ENCODE results near the gene PPP2R1B.

PPP2R1B gene

DNA sequence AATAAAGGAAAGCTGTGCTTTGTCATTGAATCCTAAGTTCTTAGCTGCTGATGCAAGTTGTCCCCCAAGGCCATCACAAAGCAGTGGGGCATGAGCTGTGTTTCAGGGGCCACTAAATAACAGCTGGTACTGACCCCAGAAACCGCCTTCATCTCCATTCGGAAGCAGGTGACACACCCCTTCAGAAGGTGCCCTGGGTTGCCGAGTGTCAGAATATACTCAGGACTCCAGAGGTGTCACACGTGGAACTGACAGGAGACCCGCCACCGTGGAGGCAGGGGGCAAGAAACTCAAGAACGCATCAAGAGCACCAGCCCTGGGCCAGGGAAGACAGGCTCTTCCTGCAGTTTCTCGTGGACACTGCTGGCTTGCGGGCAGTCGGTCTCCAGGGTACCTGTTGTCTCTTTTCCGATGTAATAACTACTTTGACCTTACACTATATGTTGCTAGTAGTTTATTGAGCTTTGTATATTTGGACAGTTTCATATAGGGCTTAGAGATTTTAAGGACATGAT, 41.5 kb downstream of the PPP2R1B start:
- Histone ChIP-seq H3K36me3 (ENCODE audit: control insufficient read depth, low read length) (peaks cover 72% of the 10 kb centered on the region), H3K27me3 (ENCODE audit: control insufficient read depth, low read length) (no peaks in the 10 kb centered on the region), H3K79me2 (ENCODE audit: control insufficient read depth, low read length) (no peaks in the 10 kb centered on the region), H3K9me3 (ENCODE audit: control insufficient read depth, insufficient read depth, low read length) (no peaks in the 10 kb centered on the region), H3K4me1 (ENCODE audit: control insufficient read depth, low read length) (no peaks in the 10 kb centered on the region), H3K4me2 (ENCODE audit: low read length) (no peak overlapping the region), H3K9me2 (replicated peaks; ENCODE audit: control insufficient read depth, low read length) (no peaks in the 10 kb centered on the region), H3K4me3 (ENCODE audit: low read length) (no peak overlapping the region), H3K27ac (ENCODE audit: low read depth, low read length) (no peak overlapping the region), H3F3A (ENCODE audit: control insufficient read depth, insufficient read depth) (no peaks in the 10 kb centered on the region), H4K20me1 (ENCODE audit: control insufficient read depth, insufficient read depth, low read depth, low read length) (no peaks in the 10 kb centered on the region; the same call in 1 of the 2 replicates)
- TF ChIP-seq, protein P1, sequence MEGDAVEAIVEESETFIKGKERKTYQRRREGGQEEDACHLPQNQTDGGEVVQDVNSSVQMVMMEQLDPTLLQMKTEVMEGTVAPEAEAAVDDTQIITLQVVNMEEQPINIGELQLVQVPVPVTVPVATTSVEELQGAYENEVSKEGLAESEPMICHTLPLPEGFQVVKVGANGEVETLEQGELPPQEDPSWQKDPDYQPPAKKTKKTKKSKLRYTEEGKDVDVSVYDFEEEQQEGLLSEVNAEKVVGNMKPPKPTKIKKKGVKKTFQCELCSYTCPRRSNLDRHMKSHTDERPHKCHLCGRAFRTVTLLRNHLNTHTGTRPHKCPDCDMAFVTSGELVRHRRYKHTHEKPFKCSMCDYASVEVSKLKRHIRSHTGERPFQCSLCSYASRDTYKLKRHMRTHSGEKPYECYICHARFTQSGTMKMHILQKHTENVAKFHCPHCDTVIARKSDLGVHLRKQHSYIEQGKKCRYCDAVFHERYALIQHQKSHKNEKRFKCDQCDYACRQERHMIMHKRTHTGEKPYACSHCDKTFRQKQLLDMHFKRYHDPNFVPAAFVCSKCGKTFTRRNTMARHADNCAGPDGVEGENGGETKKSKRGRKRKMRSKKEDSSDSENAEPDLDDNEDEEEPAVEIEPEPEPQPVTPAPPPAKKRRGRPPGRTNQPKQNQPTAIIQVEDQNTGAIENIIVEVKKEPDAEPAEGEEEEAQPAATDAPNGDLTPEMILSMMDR (IDR thresholded peaks at IDR 0.05; ENCODE audit: low read depth, low read length, poor library complexity, severe bottlenecking) = no peak
- TF ChIP-seq EZH2phosphoT487 (IDR thresholded peaks at IDR 0.05; ENCODE audit: borderline replicate concordance, low read length) = no peak

GRCh38 chr11:111723595-111723994, 42.6 kb downstream of the PPP2R1B start:
- H3K4me3 ChIP-seq (ENCODE audit: low read length) = no peak overlapping the region
- H3K9me3 ChIP-seq (ENCODE audit: control insufficient read depth, insufficient read depth, low read length) = no peaks in the 10 kb centered on the region
- H4K20me1 ChIP-seq (ENCODE audit: control insufficient read depth, insufficient read depth, low read depth, low read length) = no peaks in the 10 kb centered on the region; the same call in 1 of the 2 replicates
- H3K4me1 ChIP-seq (ENCODE audit: control insufficient read depth, low read length) = no peaks in the 10 kb centered on the region
- no peaks in the 10 kb centered on the region for H3K27me3 ChIP-seq (ENCODE audit: control insufficient read depth, low read length)
- no peaks in the 10 kb centered on the region; the same call in 1 of the 2 replicates for H3F3A ChIP-seq (ENCODE audit: control insufficient read depth, insufficient read depth)
- TF ChIP-seq EZH2phosphoT487 (IDR thresholded peaks at IDR 0.05; ENCODE audit: borderline replicate concordance, low read length) = no peak
- TF ChIP-seq, protein P1 (IDR thresholded peaks at IDR 0.05; ENCODE audit: low read depth, low read length, poor library complexity, severe bottlenecking) = no peak
- H3K9me2 ChIP-seq (replicated peaks; ENCODE audit: control insufficient read depth, low read length) = no peaks in the 10 kb centered on the region
- peaks cover 78% of the 10 kb centered on the region for H3K36me3 ChIP-seq (ENCODE audit: control insufficient read depth, low read length)
- H3K79me2 ChIP-seq (ENCODE audit: control insufficient read depth, low read length) = no peaks in the 10 kb centered on the region
- H3K27ac ChIP-seq (ENCODE audit: low read depth, low read length) = no peak overlapping the region
- H3K4me2 ChIP-seq (ENCODE audit: low read length) = no peak overlapping the region

- peaks cover 83% of the 10 kb centered on the region for H3K36me3 ChIP-seq (ENCODE audit: control insufficient read depth, low read length)
- no peak overlapping the region for H3K27ac ChIP-seq (ENCODE audit: low read depth, low read length)
- TF ChIP-seq, protein P1 (IDR thresholded peaks at IDR 0.05; ENCODE audit: low read depth, low read length, poor library complexity, severe bottlenecking) = no peak
- no peak for TF ChIP-seq EZH2phosphoT487 (IDR thresholded peaks at IDR 0.05; ENCODE audit: borderline replicate concordance, low read length)
Measured at GRCh38 chr11:111722501-111722900, 43.7 kb downstream of the PPP2R1B start.

More at GRCh38 chr11:111722501-111722900, 43.7 kb downstream of the PPP2R1B start:
- H3K4me1 ChIP-seq (ENCODE audit: control insufficient read depth, low read length) = peaks cover 7% of the 10 kb centered on the region
- no peaks in the 10 kb centered on the region; the same call in 1 of the 2 replicates for H3F3A ChIP-seq (ENCODE audit: control insufficient read depth, insufficient read depth)
- H3K4me2 ChIP-seq (ENCODE audit: low read length) = no peak overlapping the region
- no peaks in the 10 kb centered on the region; the same call in 1 of the 2 replicates for H4K20me1 ChIP-seq (ENCODE audit: control insufficient read depth, insufficient read depth, low read depth, low read length)
- H3K79me2 ChIP-seq (ENCODE audit: control insufficient read depth, low read length) = no peaks in the 10 kb centered on the region
- H3K9me3 ChIP-seq (ENCODE audit: control insufficient read depth, insufficient read depth, low read length) = no peaks in the 10 kb centered on the region
- H3K9me2 ChIP-seq (replicated peaks; ENCODE audit: control insufficient read depth, low read length) = no peaks in the 10 kb centered on the region
- H3K27me3 ChIP-seq (ENCODE audit: control insufficient read depth, low read length) = no peaks in the 10 kb centered on the region
- H3K4me3 ChIP-seq (ENCODE audit: low read length) = no peak overlapping the region
